ENCODE data around the gene SCYGR1.
"Not testable (repeated sequence)": the region's sequence is repeated elsewhere in the genome, so short reads cannot be mapped to it uniquely, and the experiment has no call there.

Gene SCYGR1

GRCh38 chr2:227402959-227403358, 15.2 kb upstream of the SCYGR1 start:
- DNase-seq (ENCODE audit: low spot score): no peak

GRCh38 chr2:227402321-227402720, 14.6 kb upstream of the SCYGR1 start:
- no peak for DNase-seq (ENCODE audit: low spot score)

GRCh38 chr2:227401550-227401949, 13.8 kb upstream of the SCYGR1 start:
- no peak for DNase-seq (ENCODE audit: low spot score)

GRCh38 chr2:227398684-227399670, 11.2 kb upstream of the SCYGR1 start:
- no peak for DNase-seq (ENCODE audit: low spot score)

- DNase-seq (ENCODE audit: low spot score): no peak
Observed at GRCh38 chr2:227397562-227397961, 9.8 kb upstream of the SCYGR1 start.

- DNase-seq (ENCODE audit: low spot score): no peak
Observed at GRCh38 chr2:227395556-227395955, 7.8 kb upstream of the SCYGR1 start.

GRCh38 chr2:227394401-227394800, 6.7 kb upstream of the SCYGR1 start:
- no peak for DNase-seq (ENCODE audit: low spot score)

GRCh38 chr2:227390468-227391256, 2.9 kb upstream of the SCYGR1 start:
- DNase-seq (ENCODE audit: low spot score): no peak

GRCh38 chr2:227389661-227390060, 1.9 kb upstream of the SCYGR1 start:
- no peak for DNase-seq (ENCODE audit: low spot score)

GRCh38 chr2:227389231-227389630, 1.5 kb upstream of the SCYGR1 start:
- no peak for DNase-seq (ENCODE audit: low spot score)

- DNase-seq (ENCODE audit: low spot score): no peak
Observed at GRCh38 chr2:227388537-227389011, 825 bp upstream of the SCYGR1 start.

- DNase-seq (ENCODE audit: low spot score): no peak
Observed at GRCh38 chr2:227386630-227387029, 1.1 kb downstream of the SCYGR1 start.

- DNase-seq (ENCODE audit: low spot score): no peak
Observed at GRCh38 chr2:227383686-227384085, 4.1 kb downstream of the SCYGR1 start.

GRCh38 chr2:227382241-227382835, 5.4 kb downstream of the SCYGR1 start:
- not testable (repeated sequence) for DNase-seq (ENCODE audit: low spot score)

GRCh38 chr2:227379095-227379494, 8.7 kb downstream of the SCYGR1 start, which contains the start of gene TM4SF20:
TSS of gene TM4SF20 (minus strand) at chr2:227379306. CDS start at chr2:227379268, 38 bp downstream.
- DNase-seq (ENCODE audit: low spot score): no peak

GRCh38 chr2:227378371-227378782, 9.4 kb downstream of the SCYGR1 start:
- no peak for DNase-seq (ENCODE audit: low spot score)

GRCh38 chr2:227377467-227378351, 10.0 kb downstream of the SCYGR1 start:
- no peak for DNase-seq (ENCODE audit: low spot score)

GRCh38 chr2:227376656-227377396, 10.9 kb downstream of the SCYGR1 start:
- DNase-seq (ENCODE audit: low spot score): no peak

- no peak for DNase-seq (ENCODE audit: low spot score)
Observed at GRCh38 chr2:227374158-227374557, 13.6 kb downstream of the SCYGR1 start.

GRCh38 chr2:227373389-227373788, 14.4 kb downstream of the SCYGR1 start:
- DNase-seq (ENCODE audit: low spot score): no peak

All from CD4-positive, alpha-beta T cell treated with Interleukin-6 at 100 ng/mL for 8 hours (primary cell).